ENCODE measurements around the gene TBC1D22B. TPM values are rescaled to one million over a fixed set of nuclear protein-coding genes. Genes with fewer than 3 reads are reported as not detected.

Gene TBC1D22B
- total RNA-seq, 2 experiments from 2014 or later: 8.0 to 12.3 TPM

GRCh38 chr6:37239950-37240713, 17.4 kb upstream of the TBC1D22B start:
- Histone ChIP-seq H3K79me2 (ENCODE audit: insufficient read depth, low read depth, low read length) (no peaks in the 10 kb centered on the region), H3K4me2 (ENCODE audit: low read length) (0 out of 2 replicates have a peak overlapping the region, but pooled peaks have one; percentile 7), H2AFZ (ENCODE audit: low read length) (peak overlapping the region; percentile 18; the same call in 1 of the 2 replicates), H3K27ac (ENCODE audit: low read depth, low read length, poor library complexity, severe bottlenecking) (no peak overlapping the region), H4K20me1 (ENCODE audit: insufficient read depth, low read length) (no peaks in the 10 kb centered on the region), H3K9me2 (ENCODE audit: insufficient read depth, low read length) (no peaks in the 10 kb centered on the region), H3K9me3 (ENCODE audit: low read length) (no peaks in the 10 kb centered on the region), H3K4me1 (ENCODE audit: insufficient read depth, low read length, poor library complexity, severe bottlenecking) (no peaks in the 10 kb centered on the region), H3K4me3 (ENCODE audit: low read depth, low read length, poor library complexity, severe bottlenecking) (no peak overlapping the region), H3K36me3 (ENCODE audit: insufficient read depth, low read length) (no peaks in the 10 kb centered on the region)
- TF ChIP-seq CTCF (conservative IDR thresholded peaks at IDR 0.05; ENCODE audit: low read length): no peak
- no peak for TF ChIP-seq EZH2phosphoT487 (IDR thresholded peaks at IDR 0.05; ENCODE audit: borderline replicate concordance, low read depth, low read length)
- intact Hi-C loops (cut with micrococcal nuclease; ENCODE audit: unreplicated experiment): no loop called here
- POLR2A ChIA-PET: interaction anchor here (0.7 kb wide), 1 partner anchor 205 kb away, joined by 3 read pairs; no protein-coding TSS in a partner anchor
- CTCF ChIA-PET (ENCODE audit: unreplicated experiment): interaction anchor here (0.6 kb wide), 1 partner anchor 15 kb away, joined by 3 read pairs; no protein-coding TSS in a partner anchor
- BruUV-seq (replicated peaks): no TSS peak
- DNase-seq (ENCODE audit: low spot score): peak; percentile 19

- H2AFZ ChIP-seq (ENCODE audit: low read length): no peak overlapping the region
- no peaks in the 10 kb centered on the region for H3K9me2 ChIP-seq (ENCODE audit: insufficient read depth, low read length)
- no peak for DNase-seq (ENCODE audit: low spot score)
- intact Hi-C loops (cut with micrococcal nuclease; ENCODE audit: unreplicated experiment): no loop called here
- no TSS peak for BruUV-seq (replicated peaks)
- no peaks in the 10 kb centered on the region for H3K4me1 ChIP-seq (ENCODE audit: insufficient read depth, low read length, poor library complexity, severe bottlenecking)
- no peak overlapping the region for H3K4me2 ChIP-seq (ENCODE audit: low read length)
- CTCF ChIA-PET (ENCODE audit: unreplicated experiment): no interaction called here
- no peak overlapping the region for H3K4me3 ChIP-seq (ENCODE audit: low read depth, low read length, poor library complexity, severe bottlenecking)
- no peaks in the 10 kb centered on the region for H3K36me3 ChIP-seq (ENCODE audit: insufficient read depth, low read length)
- TF ChIP-seq CTCF (conservative IDR thresholded peaks at IDR 0.05; ENCODE audit: low read length) (no peak), EZH2phosphoT487 (IDR thresholded peaks at IDR 0.05; ENCODE audit: borderline replicate concordance, low read depth, low read length) (no peak)
- no peak overlapping the region for H3K27ac ChIP-seq (ENCODE audit: low read depth, low read length, poor library complexity, severe bottlenecking)
- H3K9me3 ChIP-seq (ENCODE audit: low read length): no peaks in the 10 kb centered on the region
- POLR2A ChIA-PET: no interaction called here
- H3K79me2 ChIP-seq (ENCODE audit: insufficient read depth, low read depth, low read length): no peaks in the 10 kb centered on the region
- no peaks in the 10 kb centered on the region for H4K20me1 ChIP-seq (ENCODE audit: insufficient read depth, low read length)
These were observed 16.4 kb upstream of the TBC1D22B start for GRCh38 chr6:37241131-37241530.
